Measurements from ENCODE around the gene VRK2.
"Not testable (repeated sequence)": the region's sequence is repeated elsewhere in the genome, so short reads cannot be mapped to it uniquely, and the experiment has no call there.

The VRK2 gene

DNA sequence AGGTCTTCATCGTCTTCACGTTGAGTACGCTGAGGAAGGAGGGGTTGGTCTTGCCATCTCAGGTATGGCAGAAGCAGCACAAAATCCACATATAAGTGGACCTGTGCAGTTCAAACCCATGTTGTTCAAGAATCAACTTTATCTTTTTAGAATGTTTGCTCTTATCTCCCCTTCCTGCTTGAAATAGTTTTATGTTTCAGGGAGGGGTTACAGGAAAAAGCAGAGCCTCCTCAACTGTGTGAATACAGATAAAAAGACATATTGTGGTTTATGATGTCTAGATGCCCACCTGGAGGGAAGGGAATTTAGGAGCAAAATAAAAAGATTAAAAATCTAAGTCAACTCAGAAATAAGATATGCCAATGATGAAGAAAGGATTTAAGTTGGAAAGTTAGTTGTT, 75.9 kb downstream of the VRK2 start:
- TF ChIP-seq POLR2A (IDR thresholded peaks at IDR 0.05; ENCODE audit: low read depth, low read length) (no peak), TAF1 (IDR thresholded peaks at IDR 0.05; ENCODE audit: borderline replicate concordance, low read depth, low read length) (no peak)
- FAIRE-seq, result no peak
- DNase-seq (ENCODE audit: insufficient read length), result no peak

DNA sequence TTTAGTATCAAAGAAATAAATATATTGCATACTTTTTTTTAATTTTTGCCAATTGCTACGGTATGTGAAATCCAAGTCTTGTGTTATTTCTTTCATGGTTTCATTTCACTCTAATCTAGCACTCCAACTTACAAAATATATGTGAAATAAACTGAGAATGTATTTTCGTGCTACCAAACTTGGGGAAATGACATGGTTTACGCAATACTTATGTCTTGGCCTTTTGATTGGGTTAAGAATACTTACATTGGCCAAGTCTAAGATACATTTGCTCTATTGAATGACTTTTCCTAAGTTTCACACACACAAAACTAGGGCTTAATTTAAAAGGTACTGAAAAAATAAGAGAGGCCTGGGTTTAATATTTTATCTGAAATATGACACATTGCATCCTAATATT, 80.5 kb downstream of the VRK2 start:
- TF ChIP-seq POLR2A (IDR thresholded peaks at IDR 0.05; ENCODE audit: low read depth, low read length) (no peak), TAF1 (IDR thresholded peaks at IDR 0.05; ENCODE audit: borderline replicate concordance, low read depth, low read length) (no peak), POLR2AphosphoS5 (IDR thresholded peaks at IDR 0.05; ENCODE audit: low read depth, low read length) (no peak)
- no peak for DNase-seq (ENCODE audit: insufficient read length)
- FAIRE-seq, result no peak

DNA sequence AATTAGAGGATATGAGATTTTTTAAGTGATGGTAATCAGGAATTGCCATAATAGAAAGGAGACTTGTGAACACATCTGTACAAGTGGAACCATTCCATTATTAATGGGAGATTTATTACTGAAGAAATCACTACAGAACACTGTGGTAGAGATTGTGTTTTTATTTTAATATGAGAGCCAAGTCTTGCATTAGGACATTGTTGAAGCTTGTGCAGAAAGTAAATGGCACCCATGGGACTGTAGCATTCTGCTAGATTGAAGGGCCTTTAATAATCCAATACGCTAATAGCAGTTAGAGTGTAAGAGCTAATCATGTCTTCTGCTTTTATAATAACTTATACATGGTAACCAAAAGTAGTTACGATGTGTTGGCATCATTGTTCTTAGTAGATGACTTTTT, 83.6 kb downstream of the VRK2 start:
- FAIRE-seq, result no peak
- TF ChIP-seq POLR2AphosphoS5 (IDR thresholded peaks at IDR 0.05; ENCODE audit: low read depth, low read length) (no peak), TAF1 (IDR thresholded peaks at IDR 0.05; ENCODE audit: borderline replicate concordance, low read depth, low read length) (no peak), POLR2A (IDR thresholded peaks at IDR 0.05; ENCODE audit: low read depth, low read length) (no peak)
- DNase-seq (ENCODE audit: insufficient read length), result no peak

DNA sequence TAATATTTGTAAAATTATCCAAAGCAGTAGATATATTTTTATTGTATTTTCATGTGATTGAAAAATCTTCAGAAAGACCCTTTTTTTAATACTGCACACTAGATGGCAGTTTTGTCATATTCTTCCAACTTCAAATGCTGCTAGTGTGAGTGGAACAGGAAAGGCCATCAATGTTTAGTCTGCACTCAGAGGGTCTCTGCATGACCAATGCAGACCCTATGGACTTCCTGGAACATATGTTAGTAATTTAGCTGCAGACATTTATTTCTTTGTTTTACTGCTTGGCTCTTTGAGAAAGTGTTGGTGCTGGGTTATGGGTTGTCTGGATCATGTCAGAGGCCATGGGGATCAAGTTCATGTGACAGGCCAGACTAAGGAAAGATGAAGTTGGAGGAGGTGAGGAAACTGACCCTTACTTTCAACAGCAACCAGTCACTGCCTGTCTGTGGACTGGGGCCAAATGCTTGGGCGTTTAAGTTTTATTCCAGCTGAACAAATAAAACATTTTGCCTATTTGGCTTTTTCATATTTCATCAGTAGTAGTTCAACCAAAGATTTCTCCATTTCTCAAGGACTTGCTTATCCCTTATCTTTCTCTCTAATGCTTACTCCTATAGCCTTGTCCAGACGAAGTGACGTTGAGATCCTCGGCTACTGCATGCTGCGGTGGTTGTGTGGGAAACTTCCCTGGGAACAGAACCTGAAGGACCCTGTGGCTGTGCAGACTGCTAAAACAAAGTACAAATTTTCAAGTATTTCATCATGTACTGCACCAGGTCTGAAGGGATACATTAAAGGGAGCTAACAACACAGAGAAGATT, 84.8 kb downstream of the VRK2 start:
- TF ChIP-seq TAF1 (IDR thresholded peaks at IDR 0.05; ENCODE audit: borderline replicate concordance, low read depth, low read length), result no peak
- no peak for TF ChIP-seq POLR2A (IDR thresholded peaks at IDR 0.05; ENCODE audit: low read depth, low read length)
- TF ChIP-seq POLR2AphosphoS5 (IDR thresholded peaks at IDR 0.05; ENCODE audit: low read depth, low read length), result no peak
- FAIRE-seq, result no peak
- no peak for DNase-seq (ENCODE audit: insufficient read length)

DNA sequence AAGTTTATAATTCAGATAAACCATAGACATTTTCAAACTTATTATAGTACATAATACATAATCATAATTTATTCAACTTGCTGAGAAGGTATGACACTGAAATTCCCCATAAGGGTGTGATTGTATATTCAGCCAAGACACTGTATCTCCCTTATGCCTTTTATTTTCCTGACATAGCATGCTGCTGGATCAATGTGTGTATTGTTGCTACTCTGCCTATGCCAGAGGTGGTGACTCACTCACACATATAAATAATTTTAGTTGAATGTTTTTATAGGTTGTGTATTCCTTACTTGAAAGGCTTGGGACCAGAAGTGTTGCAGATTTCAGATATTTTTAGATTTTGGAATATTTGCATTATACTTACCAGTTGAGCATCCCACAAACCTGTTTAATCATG, 86.8 kb downstream of the VRK2 start:
- FAIRE-seq (no peak), DNase-seq (ENCODE audit: insufficient read length) (no peak)
- no peak for TF ChIP-seq TAF1 (IDR thresholded peaks at IDR 0.05; ENCODE audit: borderline replicate concordance, low read depth, low read length)
- TF ChIP-seq POLR2AphosphoS5 (IDR thresholded peaks at IDR 0.05; ENCODE audit: low read depth, low read length), result no peak
- no peak for TF ChIP-seq POLR2A (IDR thresholded peaks at IDR 0.05; ENCODE audit: low read depth, low read length)

DNA sequence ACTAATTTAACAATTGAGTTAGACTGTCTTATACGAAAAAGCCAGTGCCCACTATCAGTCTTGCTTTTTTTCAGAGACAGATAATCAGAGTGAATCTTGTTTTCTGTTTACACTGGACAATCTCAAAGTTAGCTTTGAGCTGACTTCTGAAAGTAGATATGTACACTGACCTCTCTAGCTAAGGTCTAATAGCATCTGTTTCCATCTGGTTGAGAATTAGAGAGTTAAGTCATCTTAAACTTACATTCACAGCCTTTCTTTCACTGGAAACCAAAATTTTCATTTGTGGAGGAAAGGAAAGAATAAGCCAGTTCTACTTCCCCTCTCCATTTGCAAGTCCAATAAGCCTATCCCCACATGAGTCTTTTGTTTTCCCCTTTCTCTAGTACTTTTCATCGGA, 89.3 kb downstream of the VRK2 start:
- TF ChIP-seq POLR2AphosphoS5 (IDR thresholded peaks at IDR 0.05; ENCODE audit: low read depth, low read length) (no peak), TAF1 (IDR thresholded peaks at IDR 0.05; ENCODE audit: borderline replicate concordance, low read depth, low read length) (no peak)
- peak; percentile 42 for FAIRE-seq
- DNase-seq (ENCODE audit: insufficient read length), result no peak

DNA sequence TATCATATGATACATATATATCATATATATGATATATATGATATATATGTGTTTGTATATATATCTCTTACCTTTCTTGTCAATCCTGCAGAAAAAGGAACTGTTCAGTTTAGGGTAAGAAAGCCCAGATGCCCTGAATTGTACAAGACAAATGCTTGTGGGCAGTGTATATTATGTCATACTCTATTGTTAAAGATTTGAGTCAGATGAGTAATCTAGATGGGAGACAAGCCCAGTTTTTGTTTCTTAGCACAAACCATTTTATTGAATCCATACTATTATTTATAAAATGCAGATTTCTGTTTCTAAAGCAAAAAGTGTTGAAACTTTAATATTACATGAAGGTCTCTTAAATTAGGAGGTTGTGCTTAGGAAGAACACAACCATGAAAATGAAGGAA, 90.6 kb downstream of the VRK2 start:
- no peak for FAIRE-seq
- TF ChIP-seq POLR2AphosphoS5 (IDR thresholded peaks at IDR 0.05; ENCODE audit: low read depth, low read length), result no peak
- TF ChIP-seq TAF1 (IDR thresholded peaks at IDR 0.05; ENCODE audit: borderline replicate concordance, low read depth, low read length), result no peak
- TF ChIP-seq POLR2A (IDR thresholded peaks at IDR 0.05; ENCODE audit: low read depth, low read length), result no peak
- no peak for DNase-seq (ENCODE audit: insufficient read length)

DNA sequence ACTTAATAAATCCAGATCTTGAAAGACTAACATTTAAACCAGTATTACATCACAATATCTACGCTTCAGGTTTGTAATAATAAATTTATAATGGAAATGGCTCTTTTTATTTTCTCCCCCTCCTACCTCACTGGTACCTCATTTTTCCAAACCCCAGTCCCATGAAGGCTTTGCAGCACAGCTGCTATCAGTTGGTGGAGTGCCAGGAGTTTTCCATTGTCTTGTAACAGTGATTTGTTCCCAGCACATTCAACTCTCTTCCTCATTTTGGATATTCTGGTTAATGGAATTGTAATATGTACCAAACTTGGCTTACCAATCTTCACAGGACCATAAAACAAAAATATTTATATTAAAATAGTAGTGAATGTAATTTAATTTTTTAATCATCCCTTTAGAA, 91.2 kb downstream of the VRK2 start:
- TF ChIP-seq POLR2AphosphoS5 (IDR thresholded peaks at IDR 0.05; ENCODE audit: low read depth, low read length) (no peak), POLR2A (IDR thresholded peaks at IDR 0.05; ENCODE audit: low read depth, low read length) (no peak), TAF1 (IDR thresholded peaks at IDR 0.05; ENCODE audit: borderline replicate concordance, low read depth, low read length) (no peak)
- FAIRE-seq (no peak), DNase-seq (ENCODE audit: insufficient read length) (no peak)

DNA sequence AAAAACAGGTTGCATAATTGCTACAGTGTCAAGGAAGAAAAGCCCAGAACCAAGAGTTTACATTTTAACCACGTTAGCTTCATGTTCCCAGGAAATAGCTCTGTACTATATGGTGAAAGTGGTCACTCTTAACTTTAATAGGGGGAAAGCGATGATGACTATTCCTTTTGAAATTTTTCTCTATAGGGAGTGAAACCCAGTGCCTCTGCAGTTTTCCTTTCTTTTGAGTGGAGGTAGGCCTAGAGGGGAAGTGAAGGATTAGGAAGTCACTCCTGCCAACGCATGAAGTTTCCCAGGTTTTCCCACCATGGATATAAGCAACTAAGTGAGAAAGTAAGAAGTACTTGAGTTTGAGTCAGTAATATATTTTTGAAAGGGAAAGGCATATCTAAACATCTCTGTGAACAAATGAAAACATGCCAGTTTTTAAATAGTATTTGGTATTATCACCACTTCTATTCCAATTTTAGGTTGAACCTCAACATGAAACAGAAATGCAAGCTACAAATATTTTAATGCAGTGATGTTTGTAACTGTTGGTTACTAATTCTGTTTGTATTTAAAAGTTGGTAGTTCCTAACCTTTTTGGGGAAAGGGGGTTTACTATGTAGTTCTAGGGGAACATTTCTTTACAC, 91.9 kb downstream of the VRK2 start:
- no peak for DNase-seq (ENCODE audit: insufficient read length)
- FAIRE-seq, result no peak
- no peak for TF ChIP-seq POLR2AphosphoS5 (IDR thresholded peaks at IDR 0.05; ENCODE audit: low read depth, low read length)

DNA sequence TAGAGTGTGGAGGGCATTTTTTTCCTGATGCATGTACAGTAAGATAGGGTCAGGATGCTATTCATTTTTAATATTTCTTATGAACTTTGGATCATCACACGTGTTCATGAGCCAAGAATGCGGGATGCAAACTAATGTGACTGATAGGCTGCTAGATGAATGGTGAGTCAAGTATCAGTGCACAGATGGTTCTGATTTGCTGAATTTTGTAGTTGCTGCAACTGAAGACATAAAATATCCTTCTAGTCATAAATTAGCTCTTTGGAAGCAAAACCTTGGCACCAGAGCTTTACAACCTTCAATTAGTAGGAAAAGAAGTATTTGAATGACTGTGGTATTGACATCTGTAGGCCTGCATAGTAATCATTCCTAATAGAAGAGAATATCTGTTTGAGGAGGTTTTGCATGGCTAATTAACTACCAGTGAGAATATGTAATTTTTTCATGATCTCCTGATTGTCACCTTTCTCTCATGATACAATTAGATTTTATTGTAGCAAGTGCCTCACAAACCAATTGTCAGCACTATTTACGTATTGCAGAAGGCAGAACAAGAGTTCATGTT, 94.0 kb downstream of the VRK2 start:
- DNase-seq (ENCODE audit: insufficient read length) (no peak), FAIRE-seq (no peak)
- TF ChIP-seq POLR2AphosphoS5 (IDR thresholded peaks at IDR 0.05; ENCODE audit: low read depth, low read length) (no peak), TAF1 (IDR thresholded peaks at IDR 0.05; ENCODE audit: borderline replicate concordance, low read depth, low read length) (no peak), POLR2A (IDR thresholded peaks at IDR 0.05; ENCODE audit: low read depth, low read length) (no peak)

DNA sequence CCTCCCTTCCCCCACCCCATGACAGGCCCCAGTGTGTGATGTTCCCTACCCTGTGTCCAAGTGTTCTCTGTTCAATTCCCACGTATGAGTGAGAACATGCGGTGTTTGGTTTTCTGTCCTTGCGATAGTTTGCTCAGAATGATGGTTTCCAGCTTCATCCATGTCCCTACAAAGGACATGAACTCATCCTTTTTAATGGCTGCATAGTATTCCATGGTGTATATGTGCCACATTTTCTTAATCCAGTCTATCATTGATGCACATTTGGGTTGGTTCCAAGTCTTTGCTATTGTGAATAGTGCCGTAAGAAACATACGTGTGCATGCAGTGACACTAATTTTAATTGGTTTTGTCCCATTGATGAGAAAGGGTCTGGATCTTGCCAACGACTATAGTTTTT, 99.2 kb downstream of the VRK2 start:
- FAIRE-seq; DNase-seq (ENCODE audit: insufficient read length): not testable (repeated sequence)

DNA sequence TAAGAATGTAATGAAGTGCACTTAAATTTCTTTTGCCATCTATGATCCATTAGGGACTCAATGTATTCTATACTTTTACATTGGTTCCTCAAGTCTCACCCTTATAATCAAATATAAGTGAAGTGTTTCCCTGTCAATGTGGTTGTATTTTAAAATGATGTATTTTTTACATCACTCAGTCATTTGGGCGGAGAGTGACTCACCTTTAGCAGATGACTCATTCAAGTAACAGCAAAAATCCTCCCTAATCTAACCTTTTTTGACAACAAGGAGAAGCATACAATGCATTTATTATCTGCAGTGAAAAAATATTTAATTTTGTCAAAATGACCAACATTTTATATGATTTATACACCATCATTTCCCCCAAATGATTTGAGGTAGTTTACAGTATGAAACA, 100.1 kb downstream of the VRK2 start:
- FAIRE-seq (no peak), DNase-seq (ENCODE audit: insufficient read length) (no peak)
- no peak for TF ChIP-seq TAF1 (IDR thresholded peaks at IDR 0.05; ENCODE audit: borderline replicate concordance, low read depth, low read length)
- TF ChIP-seq POLR2AphosphoS5 (IDR thresholded peaks at IDR 0.05; ENCODE audit: low read depth, low read length), result no peak
- no peak for TF ChIP-seq POLR2A (IDR thresholded peaks at IDR 0.05; ENCODE audit: low read depth, low read length)

Data from GM12892 (cell line).